ENCODE results near the gene WNK3. TPM values are rescaled to one million over a fixed set of nuclear protein-coding genes. Genes with fewer than 3 reads are reported as not detected.

WNK3 gene
- total RNA-seq, 4 donors from 2014 or later: 0.29 to 1.5 (median 0.57) TPM

DNA sequence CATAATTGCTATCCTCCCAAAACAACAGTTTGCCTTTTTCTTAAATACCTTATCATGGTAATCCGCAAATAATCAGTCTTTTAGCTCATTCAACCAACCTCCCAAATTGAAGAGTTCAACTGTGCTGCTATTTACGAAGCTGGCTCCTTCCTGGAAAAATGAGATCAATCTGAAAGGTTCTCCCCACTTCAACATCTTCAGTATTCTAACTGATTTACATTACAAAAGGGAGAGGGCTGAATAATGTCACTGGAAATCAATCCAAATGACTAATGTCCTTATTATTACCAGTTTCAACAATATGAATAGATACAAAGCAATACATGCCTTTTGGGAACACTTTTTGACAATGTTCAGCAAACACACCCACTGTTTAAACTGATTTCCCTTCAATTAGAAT lies 86.2 kb downstream of the WNK3 start:
- Histone ChIP-seq H3K9me3 (no peaks in the 10 kb centered on the region), H3K27ac (no peak overlapping the region), H3K4me1 (no peaks in the 10 kb centered on the region), H3K4me3 (no peak overlapping the region), H3K27me3 (no peaks in the 10 kb centered on the region), H3K36me3 (no peaks in the 10 kb centered on the region)
- intact Hi-C loops (cut with DNase I): no loop called here
- TF ChIP-seq, protein P1, sequence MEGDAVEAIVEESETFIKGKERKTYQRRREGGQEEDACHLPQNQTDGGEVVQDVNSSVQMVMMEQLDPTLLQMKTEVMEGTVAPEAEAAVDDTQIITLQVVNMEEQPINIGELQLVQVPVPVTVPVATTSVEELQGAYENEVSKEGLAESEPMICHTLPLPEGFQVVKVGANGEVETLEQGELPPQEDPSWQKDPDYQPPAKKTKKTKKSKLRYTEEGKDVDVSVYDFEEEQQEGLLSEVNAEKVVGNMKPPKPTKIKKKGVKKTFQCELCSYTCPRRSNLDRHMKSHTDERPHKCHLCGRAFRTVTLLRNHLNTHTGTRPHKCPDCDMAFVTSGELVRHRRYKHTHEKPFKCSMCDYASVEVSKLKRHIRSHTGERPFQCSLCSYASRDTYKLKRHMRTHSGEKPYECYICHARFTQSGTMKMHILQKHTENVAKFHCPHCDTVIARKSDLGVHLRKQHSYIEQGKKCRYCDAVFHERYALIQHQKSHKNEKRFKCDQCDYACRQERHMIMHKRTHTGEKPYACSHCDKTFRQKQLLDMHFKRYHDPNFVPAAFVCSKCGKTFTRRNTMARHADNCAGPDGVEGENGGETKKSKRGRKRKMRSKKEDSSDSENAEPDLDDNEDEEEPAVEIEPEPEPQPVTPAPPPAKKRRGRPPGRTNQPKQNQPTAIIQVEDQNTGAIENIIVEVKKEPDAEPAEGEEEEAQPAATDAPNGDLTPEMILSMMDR (IDR thresholded peaks at IDR 0.05): no peak
- TF ChIP-seq POLR2A (IDR thresholded peaks at IDR 0.05): no peak
- WGBS, 2 donors: 67 to 77% methylated on average over 2 of the region's 2 CpGs
- no peak for DNase-seq

DNA sequence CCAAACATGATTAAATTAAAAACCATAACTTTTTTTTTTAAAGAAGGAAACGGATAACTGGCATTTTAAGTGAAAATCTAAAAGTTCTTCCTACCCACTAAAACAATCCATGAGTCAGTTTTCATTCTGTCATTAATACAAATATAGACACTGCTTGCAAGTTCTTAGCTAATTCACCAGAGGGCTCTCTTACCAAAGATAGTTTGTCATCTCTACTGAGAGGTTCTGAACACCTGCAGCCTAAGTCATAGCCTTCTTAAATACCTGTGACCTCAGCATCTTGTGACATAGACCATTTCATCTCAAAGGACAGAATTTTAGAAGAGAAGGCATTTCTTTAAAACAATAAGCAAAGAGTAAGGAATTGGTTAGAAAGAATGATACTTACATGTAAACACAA lies 109.5 kb downstream of the WNK3 start:
- H3K4me3 ChIP-seq: no peak overlapping the region
- DNase-seq: no peak
- H3K27ac ChIP-seq: no peak overlapping the region
- no peaks in the 10 kb centered on the region for H3K9me3 ChIP-seq
- TF ChIP-seq, protein P1 (IDR thresholded peaks at IDR 0.05): peak in 2 of 6 experiments; percentile 14 to 43
- no peak for TF ChIP-seq POLR2A (IDR thresholded peaks at IDR 0.05)
- H3K27me3 ChIP-seq: no peaks in the 10 kb centered on the region
- intact Hi-C loops (cut with DNase I): no loop called here
- 36 to 43% methylated on average over 1 of the region's 1 CpG for WGBS, 2 donors
- H3K36me3 ChIP-seq: no peaks in the 10 kb centered on the region
- H3K4me1 ChIP-seq: no peaks in the 10 kb centered on the region

DNA sequence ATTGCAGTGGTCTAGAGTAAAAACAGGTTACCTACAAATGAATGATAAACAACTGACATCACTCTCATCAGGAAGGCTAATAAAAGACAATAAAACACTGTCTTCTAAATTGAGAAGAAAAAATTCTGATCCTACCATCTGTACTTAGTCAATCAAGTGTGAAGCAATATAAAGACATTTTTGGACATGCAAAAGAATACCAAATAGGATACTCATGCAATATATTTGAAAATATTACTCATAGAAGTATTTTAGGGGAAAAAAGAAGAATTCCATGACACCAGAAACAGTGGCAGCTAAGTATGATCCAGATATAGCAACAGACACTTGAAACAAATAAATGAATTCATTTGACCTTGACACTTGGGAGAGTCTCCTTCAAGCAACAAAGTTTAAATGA lies 111.0 kb downstream of the WNK3 start:
- no peak overlapping the region for H3K27ac ChIP-seq
- no peaks in the 10 kb centered on the region for H3K27me3 ChIP-seq
- H3K9me3 ChIP-seq: no peaks in the 10 kb centered on the region
- no peaks in the 10 kb centered on the region for H3K4me1 ChIP-seq
- no peak for DNase-seq
- intact Hi-C loops (cut with DNase I): no loop called here
- TF ChIP-seq, protein P1 (IDR thresholded peaks at IDR 0.05): no peak
- no peak for TF ChIP-seq POLR2A (IDR thresholded peaks at IDR 0.05)
- H3K4me3 ChIP-seq: no peak overlapping the region
- no peaks in the 10 kb centered on the region for H3K36me3 ChIP-seq

DNA sequence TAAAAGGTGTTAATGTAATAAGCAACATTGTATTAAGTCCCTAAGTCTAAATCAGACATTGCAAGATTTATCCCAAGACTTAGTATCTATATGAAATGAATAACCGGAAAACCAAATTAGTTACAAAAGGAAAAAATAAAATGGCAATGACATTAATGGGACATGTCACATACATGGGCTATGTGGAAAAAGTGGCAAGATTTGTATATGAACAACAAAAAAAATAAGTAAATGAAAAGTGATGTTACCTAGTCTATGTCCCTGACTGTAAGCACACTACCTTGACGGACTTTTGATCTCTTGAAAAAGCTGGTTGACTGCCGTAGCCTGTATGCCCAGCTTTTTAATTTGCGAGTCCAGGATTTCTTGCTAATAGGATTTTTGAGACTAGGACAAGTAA lies 119.3 kb downstream of the WNK3 start:
- Histone ChIP-seq H3K27me3 (no peaks in the 10 kb centered on the region), H3K27ac (no peak overlapping the region), H3K36me3 (no peaks in the 10 kb centered on the region), H3K9me3 (peaks cover 0 to 12% (median 0%) of the 10 kb centered on the region in 3 donors), H3K4me1 (no peaks in the 10 kb centered on the region), H3K4me3 (no peak overlapping the region)
- TF ChIP-seq POLR2A (IDR thresholded peaks at IDR 0.05): no peak
- TF ChIP-seq, protein P1 (IDR thresholded peaks at IDR 0.05): no peak
- WGBS, 2 donors: 94 to 96% methylated on average over 4 of the region's 4 CpGs
- DNase-seq: no peak
- intact Hi-C loops (cut with DNase I): no loop called here

DNA sequence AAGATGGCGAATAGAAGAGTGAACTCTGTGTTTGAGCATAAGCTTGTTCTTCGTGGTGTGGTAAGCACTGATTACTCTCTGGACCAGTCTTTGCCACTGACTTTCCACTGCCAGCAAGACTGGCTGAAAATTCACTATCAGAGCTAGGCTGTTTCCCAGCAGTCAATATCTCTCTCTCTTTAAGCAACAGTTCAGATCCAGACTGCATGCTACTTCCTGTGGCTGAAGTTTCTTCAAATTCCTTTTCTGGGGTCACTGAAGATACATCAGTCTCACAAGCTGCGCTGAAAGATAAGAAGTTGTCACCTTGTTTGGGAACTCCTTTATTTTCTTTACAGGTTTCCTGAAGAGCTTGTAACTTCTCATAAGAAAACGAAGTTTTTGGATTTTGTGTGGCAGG lies 120.8 kb downstream of the WNK3 start:
- WGBS, 2 donors: 60 to 83% methylated on average over 4 of the region's 4 CpGs
- no peak for TF ChIP-seq POLR2A (IDR thresholded peaks at IDR 0.05)
- TF ChIP-seq, protein P1 (IDR thresholded peaks at IDR 0.05): no peak

More for the DNA sequence above, 120.8 kb downstream of the WNK3 start:
- intact Hi-C loops (cut with DNase I): no loop called here
- no peak for DNase-seq
- Histone ChIP-seq H3K9me3 (peaks cover 0 to 12% (median 0%) of the 10 kb centered on the region in 3 donors), H3K27me3 (no peaks in the 10 kb centered on the region), H3K27ac (no peak overlapping the region), H3K4me3 (no peak overlapping the region), H3K36me3 (no peaks in the 10 kb centered on the region), H3K4me1 (no peaks in the 10 kb centered on the region)

Data from esophagus squamous epithelium (tissue), 5 donors.